Body of pancreas (tissue), 4 donors: ENCODE results near the gene TMEM95. TPM values are rescaled to one million over a fixed set of nuclear protein-coding genes. Genes with fewer than 3 reads are reported as not detected.
A peak's percentile ranks its signal among the peaks of the same experiment; 100 is the strongest.

Experiments
- ATAC-seq: fragments of 150-250 bp; one replicate; pipeline ENCODE4 v1.9.1; 2016
- DNase-seq, 4 donors: peaks; one replicate each; pipeline ENCODE4 v3.0.0-alpha.2; 2019
- H3K27ac ChIP-seq, 4 donors: fragments of 200-600 bp; sonication (generic); 1 replicate in 3 of 4; 2 replicates in 1 of 4; pipeline versions ENCODE4 v1.5.1 to v1.6.1; 2016 to 2019; ENCODE audit warnings: mild to moderate bottlenecking in 1 of 4, mixed read lengths in 1 of 4, moderate library complexity in 1 of 4
- H3K27me3 ChIP-seq, 2 donors: fragments of 200-600 bp; sonication (generic); one replicate each; pipeline ENCODE4 v1.6.0; 2016; ENCODE audit warnings: mild to moderate bottlenecking in 1 of 2
- H3K36me3 ChIP-seq, 2 donors: fragments of 200-600 bp; sonication (generic); replicated peaks in 1 of 2; 2 replicates each; pipeline ENCODE4 v1.5.1; 2016; ENCODE audit warnings: low read depth in 2 of 2; ENCODE audit not compliant: insufficient read depth in 1 of 2
- H3K4me1 ChIP-seq: fragments of 200-600 bp; sonication (generic); one replicate; pipeline ENCODE4 v1.6.0; 2016
- H3K4me3 ChIP-seq, 2 donors: fragments of 200-600 bp; sonication (generic); 1 replicate in 1 of 2; 2 replicates in 1 of 2; pipeline ENCODE4 v1.5.1; 2016 to 2019
- H3K9me3 ChIP-seq, 3 donors: fragments of 200-600 bp; sonication (generic); 1 replicate in 2 of 3; 2 replicates in 1 of 3; pipeline ENCODE4 v1.5.1; 2016
- CTCF ChIP-seq, 7 experiments: fragments of 450-650 bp in 4 of 7; fragments of 200-600 bp in 3 of 7; sonication (generic) in 3 of 7; IDR thresholded peaks; one replicate each; pipeline ENCODE4 v1.5.1; 2016 to 2019; ENCODE audit warnings: antibody characterized with exemption in 7 of 7
- POLR2A ChIP-seq, 3 donors: fragments of 450-650 bp; IDR thresholded peaks; one replicate each; pipeline ENCODE4 v1.6.1; 2016; ENCODE audit warnings: antibody characterized with exemption in 3 of 3, mild to moderate bottlenecking in 2 of 3
- WGBS, 2 donors: methylation state at CpG; one replicate each; pipeline ENCODE4 v1.1.5; 2017; 5-methylcytosine and 5-hydroxymethylcytosine counted together
- intact Hi-C: fragments of 100-400 bp; cut with DNase I; formaldehyde crosslinking; loops from one replicate; pipeline ENCODE4 v1.15.1; 2023
- total RNA-seq, 2 donors: library from RNA; depleted of rRNA; stranded (reverse); fragments of >200 nt; gene quantifications; one replicate each; pipeline ENCODE4 v1.1.0, GENCODE V29; 2016

The TMEM95 gene, protein sequence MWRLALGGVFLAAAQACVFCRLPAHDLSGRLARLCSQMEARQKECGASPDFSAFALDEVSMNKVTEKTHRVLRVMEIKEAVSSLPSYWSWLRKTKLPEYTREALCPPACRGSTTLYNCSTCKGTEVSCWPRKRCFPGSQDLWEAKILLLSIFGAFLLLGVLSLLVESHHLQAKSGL
- total RNA-seq: not detected

DNA sequence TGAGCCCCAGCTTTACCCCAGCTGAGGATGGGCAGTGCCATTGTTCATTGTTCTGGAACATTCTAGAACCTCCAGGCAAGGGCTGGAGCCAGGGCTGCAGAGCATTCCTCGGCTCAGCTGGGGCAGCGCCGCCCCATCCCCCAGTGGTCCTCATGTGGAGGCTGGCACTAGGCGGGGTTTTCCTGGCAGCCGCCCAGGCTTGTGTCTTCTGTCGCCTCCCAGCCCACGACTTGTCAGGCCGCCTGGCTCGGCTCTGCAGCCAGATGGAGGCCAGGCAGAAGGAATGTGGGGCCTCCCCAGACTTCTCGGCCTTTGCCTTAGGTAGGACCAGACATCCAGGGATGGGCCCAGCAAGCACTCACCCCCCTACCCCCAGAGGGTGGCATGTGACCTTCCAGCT, at the start of gene TMEM95:
TMEM95 (plus strand) TSS at position 104 of the 400 bp plus-strand sequence; CDS start at position 153, 49 bp downstream.
- ATAC-seq (no peak), DNase-seq (no peak)
- TF ChIP-seq POLR2A (IDR thresholded peaks at IDR 0.05): no peak
- TF ChIP-seq CTCF (IDR thresholded peaks at IDR 0.05): no peak
- Histone ChIP-seq H3K4me3 (no peak within 1 kb of the TSS), H3K9me3 (no peaks in the 10 kb centered on the region), H3K27me3 (no peaks in the 10 kb centered on the region), H3K27ac (no peak within 1 kb of the TSS), H3K4me1 (peaks cover 43% of the 10 kb centered on the region), H3K36me3 (no peaks in the 10 kb centered on the region)
- 56% methylated on average over 10 of the region's 10 CpGs; no CpG with 5 or more reads in 1 of the 2 donors for WGBS, 2 donors
- intact Hi-C loops: no loop called here

DNA sequence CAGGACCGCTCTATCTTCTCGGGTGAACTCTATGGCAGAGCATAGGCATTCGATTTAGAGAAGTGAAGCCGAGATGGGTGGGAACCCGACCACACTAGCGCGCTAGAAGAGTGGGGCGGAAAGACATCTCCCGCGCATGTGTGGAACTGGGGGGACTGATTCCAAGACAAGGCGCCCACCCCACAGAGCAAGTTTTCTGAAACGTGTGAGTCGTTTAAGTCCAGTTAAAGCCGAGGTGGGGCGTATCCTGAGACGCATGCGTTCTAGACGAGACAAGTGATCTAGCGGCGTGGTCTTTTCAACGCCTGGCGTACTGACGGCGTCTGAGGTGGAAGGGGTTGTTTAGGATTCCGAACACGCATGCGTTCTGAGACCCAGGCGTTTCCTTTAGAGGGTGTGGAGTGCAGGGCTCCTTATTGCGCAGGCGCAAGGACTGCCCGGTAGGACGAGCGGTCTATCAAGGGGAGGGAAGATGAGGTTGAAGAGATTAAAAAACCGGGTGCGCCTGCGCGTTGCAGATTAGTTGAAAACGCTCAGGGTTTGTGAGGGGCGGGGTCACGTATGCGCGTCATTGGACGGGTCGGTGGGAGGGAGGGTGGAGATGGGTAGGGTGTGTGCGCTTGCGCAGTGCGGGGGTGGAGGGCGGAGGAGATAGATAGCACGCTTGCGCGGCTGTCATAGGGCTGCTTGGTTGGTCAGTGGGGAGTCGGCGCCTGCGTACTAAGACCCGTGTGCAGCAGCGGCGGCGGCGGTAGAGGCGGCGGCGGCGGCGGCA, 47.9 kb upstream of the TMEM95 start, which contains the start of gene EIF5A:
EIF5A (plus strand) TSS at position 718 of the 775 bp plus-strand sequence. CDS start 2,008 bp downstream, outside the sequence.
- H3K4me1 ChIP-seq: peaks cover 31% of the 10 kb centered on the region
- ATAC-seq: peak; percentile 89
- intact Hi-C loops: no loop called here

DNA sequence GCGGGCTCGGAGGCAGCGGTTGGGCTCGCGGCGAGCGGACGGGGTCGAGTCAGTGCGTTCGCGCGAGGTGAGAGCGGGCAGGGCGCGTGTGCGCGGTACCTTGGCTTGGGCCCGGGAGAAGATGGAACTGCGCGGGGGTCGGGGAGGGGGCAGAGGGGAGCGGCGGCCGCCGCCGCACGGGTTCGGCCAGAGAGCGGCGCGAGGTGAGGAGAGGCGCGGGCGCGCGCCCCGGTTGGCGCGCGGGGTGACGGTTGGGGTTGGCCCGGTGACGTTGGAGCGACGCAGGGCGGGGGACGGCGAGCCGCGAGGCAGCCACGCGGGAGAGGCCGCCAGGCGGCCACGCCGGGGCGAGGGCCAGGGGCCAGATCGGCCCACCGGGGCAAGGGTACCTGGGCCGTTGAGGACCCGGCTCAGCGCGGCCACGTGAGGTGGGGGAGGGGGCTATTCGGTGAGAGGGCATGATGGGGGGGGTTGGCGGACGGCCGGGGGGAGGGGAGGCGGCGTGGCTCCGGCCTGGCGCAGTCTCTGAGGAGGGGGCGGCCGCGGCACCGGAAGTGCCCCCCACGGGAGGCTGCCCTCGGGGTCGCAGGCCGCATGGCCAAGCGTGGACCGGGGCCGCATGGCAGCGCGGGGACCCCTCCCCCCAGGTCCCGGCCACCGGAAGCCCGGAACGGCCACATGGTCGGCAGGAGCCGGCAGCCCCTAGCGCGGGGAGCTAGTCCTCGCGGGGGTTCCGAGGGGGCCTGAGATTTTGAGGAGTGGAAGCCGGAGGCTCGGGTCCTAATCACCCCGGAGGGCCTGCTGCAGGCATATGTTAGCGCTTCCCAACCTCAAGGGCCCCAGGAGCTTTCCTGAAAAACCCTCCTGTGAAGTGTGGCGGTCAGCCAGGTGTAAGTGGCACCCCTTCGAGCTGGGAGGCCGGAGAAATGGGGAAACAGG, 47.0 kb upstream of the TMEM95 start:
- peak overlapping the region; percentile 70 to 82 for H3K4me3 ChIP-seq
- peak in 2 of 7 experiments; percentile 3 to 18 for TF ChIP-seq CTCF (IDR thresholded peaks at IDR 0.05)
- TF ChIP-seq POLR2A (IDR thresholded peaks at IDR 0.05): no peak
- peaks cover 39% of the 10 kb centered on the region for H3K4me1 ChIP-seq
- DNase-seq (peak; percentile 47 to 65 (median 53)), ATAC-seq (peak; percentile 11)
- no peaks in the 10 kb centered on the region for H3K9me3 ChIP-seq
- intact Hi-C loops: no loop called here
- H3K27ac ChIP-seq: peak overlapping the region; percentile 98 to 100 (median 98)
- 0% methylated on average over 80 of the region's 104 CpGs; no CpG with 5 or more reads in 1 of the 2 donors for WGBS, 2 donors
- no peaks in the 10 kb centered on the region for H3K27me3 ChIP-seq
- H3K36me3 ChIP-seq: peaks cover 5 to 26% of the 10 kb centered on the region in 2 donors

More for the DNA sequence above, 47.9 kb upstream of the TMEM95 start, which contains the start of gene EIF5A:
- TF ChIP-seq POLR2A (IDR thresholded peaks at IDR 0.05) (peak; percentile 89 to 93 (median 92)), CTCF (IDR thresholded peaks at IDR 0.05) (no peak)
- DNase-seq: peak; percentile 100
- Histone ChIP-seq H3K36me3 (peaks cover 5 to 21% of the 10 kb centered on the region in 2 donors), H3K9me3 (no peaks in the 10 kb centered on the region), H3K4me3 (peak within 1 kb of the TSS; percentile 70 to 82), H3K27ac (peak within 1 kb of the TSS; percentile 98 to 100 (median 98)), H3K27me3 (no peaks in the 10 kb centered on the region)
- 0 to 1% methylated on average over 53 to 63 of the region's 64 CpGs for whole genome bisulfite sequencing, 2 donors

DNA sequence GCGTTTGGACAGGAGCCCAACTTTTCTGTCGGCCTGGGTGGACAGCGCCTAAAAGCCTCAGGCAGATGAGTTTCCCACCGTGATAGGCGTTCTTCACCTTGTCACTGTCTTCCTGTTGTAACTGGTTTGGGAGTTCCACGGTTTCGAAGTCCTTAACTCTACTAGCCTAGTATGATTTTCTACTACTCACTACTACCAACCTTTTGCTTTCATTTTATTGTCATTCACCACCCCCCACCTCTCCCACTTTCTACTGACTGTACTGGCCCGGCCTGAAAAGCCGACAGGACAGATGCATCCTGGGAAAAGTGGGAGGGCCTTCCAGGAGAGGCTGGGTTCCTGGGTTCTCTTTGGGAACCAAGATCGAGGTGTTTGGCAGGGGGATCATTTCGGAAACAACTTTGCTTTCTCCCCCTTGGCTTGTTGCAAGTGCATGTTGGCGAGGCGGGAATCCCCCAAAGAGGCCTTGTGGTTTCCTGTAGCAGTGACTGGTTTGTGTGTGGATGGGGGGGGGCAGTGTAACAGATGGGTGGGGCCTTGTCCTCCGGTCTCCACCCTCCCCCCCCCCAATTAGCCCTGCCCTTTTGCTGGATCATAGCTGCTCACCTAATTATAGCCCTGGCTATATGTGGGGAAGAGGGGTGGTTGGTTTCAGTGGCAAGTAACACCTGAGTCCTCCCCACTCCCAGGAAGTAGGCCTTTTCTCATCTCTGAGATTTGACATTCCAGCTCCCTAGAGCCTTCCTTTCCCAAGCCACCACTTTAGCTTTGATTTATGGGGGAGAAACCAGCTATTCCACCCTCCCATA, 46.1 kb upstream of the TMEM95 start:
- Histone ChIP-seq H3K9me3 (no peaks in the 10 kb centered on the region), H3K36me3 (peaks cover 5 to 31% of the 10 kb centered on the region in 2 donors), H3K27me3 (no peaks in the 10 kb centered on the region), H3K4me3 (peak overlapping the region; percentile 70 to 82), H3K4me1 (peaks cover 47% of the 10 kb centered on the region), H3K27ac (peak overlapping the region; percentile 98 to 100 (median 98))
- intact Hi-C loops: no loop called here
- DNase-seq (peak; percentile 80 to 90 (median 86)), ATAC-seq (peak; percentile 28)
- WGBS, 2 donors: 0 to 1% methylated on average over 11 to 14 of the region's 14 CpGs
- peak; percentile 40 to 82 (median 79) for TF ChIP-seq POLR2A (IDR thresholded peaks at IDR 0.05)
- TF ChIP-seq CTCF (IDR thresholded peaks at IDR 0.05): no peak
